GM19099 (cell line): ENCODE data around the gene ZNF550.
A peak's percentile ranks its signal among the peaks of the same experiment; 100 is the strongest.

Source experiments
- POLR2A ChIP-seq: IDR thresholded peaks from 3 replicates; pipeline ENCODE4 v1.6.1; 2011; ENCODE audit warnings: low read depth; ENCODE audit not compliant: insufficient read length; ENCODE audit errors: extremely low read depth

The ZNF550 gene

DNA sequence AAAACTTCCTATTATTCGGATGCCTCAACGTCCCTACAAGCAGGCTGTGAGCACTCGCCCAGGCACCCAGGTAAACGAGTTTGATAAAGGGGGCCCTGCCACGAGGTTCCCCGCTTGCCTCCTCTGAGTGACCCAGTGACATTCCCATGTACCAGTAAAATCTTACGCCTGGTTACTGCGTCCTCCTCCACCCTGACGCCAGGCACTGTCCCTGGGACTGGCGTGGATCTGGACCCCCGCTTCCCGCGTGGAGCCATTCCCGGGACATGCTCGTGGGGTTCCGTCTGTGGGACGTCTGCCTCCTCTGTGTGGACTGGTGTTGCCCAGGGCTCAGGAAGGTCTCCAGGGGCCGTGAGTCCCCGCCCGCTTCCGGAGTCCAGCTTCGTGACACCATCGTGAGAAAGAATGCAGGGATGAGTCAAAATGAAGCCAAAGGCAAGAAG lies 407 bp upstream of the ZNF550 start:
- TF ChIP-seq POLR2A = no peak

DNA sequence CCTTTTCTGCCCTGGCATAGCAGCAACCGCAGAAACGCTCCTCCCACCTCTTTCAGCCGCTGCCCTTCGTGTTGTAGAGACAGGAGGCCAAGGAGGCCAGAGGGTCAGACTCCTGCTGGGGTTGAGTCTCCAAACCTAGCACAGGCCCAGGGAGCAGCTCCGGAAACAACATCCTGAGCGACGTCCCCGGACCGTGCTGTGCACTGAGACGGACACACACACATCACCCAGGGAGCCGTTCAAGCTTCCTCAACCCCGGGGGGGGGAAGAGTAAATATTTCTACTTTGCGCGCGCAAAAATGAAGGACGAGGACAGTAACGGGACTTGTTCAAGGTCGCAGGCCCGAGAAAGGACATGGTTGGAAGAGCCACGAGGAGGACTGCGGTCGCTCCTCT lies 657 bp downstream of the ZNF550 start:
- no peak for TF ChIP-seq POLR2A

- TF ChIP-seq POLR2A = no peak
Measured at GRCh38 chr19:57558525-57558924, 1.1 kb downstream of the ZNF550 start.

GRCh38 chr19:57557659-57558058 lies 2.0 kb downstream of the ZNF550 start:
- TF ChIP-seq POLR2A = no peak

DNA sequence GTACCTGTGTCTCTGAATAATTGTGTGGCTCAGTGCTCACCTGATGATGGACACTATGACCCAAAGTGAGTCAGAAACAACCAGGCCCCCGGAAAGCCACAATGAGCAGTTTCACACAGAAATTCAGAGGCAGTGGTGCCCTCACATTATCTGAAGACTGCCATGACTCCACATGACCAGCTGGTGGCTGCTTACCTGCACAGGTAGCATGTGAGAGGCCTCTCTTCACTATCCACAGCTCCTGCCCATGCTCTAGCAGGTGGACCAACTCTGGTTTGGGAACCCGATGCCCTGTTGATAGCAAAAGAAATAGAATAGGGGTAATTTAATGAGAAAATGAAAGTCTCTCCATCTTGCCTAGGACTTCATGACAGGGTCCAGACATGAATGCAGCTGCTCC lies 7.2 kb downstream of the ZNF550 start:
- TF ChIP-seq POLR2A = no peak

- no peak for TF ChIP-seq POLR2A
Measured at GRCh38 chr19:57546513-57546912, 13.2 kb downstream of the ZNF550 start.

DNA sequence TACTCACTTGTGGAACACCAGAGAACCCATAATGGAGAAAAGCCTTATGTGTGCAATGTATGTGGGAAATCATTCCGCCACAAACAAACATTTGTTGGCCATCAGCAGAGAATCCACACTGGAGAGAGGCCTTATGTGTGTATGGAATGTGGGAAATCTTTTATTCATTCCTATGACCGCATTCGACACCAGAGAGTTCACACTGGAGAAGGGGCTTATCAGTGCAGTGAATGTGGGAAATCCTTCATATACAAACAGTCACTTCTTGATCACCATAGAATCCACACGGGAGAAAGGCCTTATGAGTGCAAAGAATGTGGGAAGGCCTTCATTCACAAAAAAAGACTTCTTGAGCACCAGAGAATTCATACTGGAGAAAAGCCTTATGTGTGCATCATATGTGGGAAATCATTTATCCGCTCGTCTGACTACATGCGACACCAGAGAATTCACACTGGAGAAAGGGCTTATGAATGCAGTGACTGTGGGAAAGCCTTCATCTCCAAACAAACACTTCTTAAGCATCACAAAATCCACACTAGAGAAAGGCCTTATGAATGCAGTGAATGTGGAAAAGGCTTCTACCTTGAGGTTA lies 21.6 kb downstream of the ZNF550 start:
- TF ChIP-seq POLR2A = no peak

DNA sequence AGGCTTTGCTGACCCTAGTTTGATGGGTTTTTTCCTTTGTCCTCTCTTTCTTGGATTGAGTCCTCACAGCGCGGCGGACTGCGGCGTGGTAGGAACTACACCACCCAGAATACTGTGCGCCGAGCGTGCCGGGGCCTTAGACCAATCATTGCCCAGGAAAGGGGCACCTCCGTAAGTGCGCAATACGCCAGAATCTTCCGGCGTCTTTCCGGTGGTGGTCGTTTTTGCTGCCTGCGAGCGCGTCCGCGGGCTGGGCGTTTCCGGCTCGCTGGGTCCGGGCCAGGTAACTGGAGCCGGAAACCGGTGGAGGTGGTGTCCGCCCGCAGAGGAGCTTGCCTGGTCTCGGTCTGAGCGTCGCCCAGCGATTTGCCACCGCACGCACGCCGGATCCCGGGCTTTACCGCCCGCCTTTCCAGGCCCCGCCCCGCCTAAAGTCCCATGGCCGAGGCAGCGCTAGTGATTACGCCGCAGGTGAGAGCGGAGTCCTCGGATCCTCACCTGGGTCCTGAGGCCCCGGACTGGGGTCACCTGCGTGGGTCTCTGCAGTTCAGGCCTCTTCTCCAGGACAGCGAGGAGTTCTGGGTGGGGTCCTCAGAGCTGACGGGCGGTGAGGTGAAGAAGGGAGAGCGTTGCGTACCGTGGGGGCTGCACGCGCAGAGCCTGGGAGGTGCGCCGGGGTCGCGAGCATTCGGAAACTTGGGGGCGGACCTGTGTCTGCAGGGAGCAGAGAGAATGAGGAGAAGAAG lies 32.4 kb downstream of the ZNF550 start, which contains the start of gene ZNF549:
TSS of gene ZNF549 (plus strand) at position 221 of the 746 bp plus-strand sequence. CDS start at position 439, 218 bp downstream.
- TF ChIP-seq POLR2A = peak; percentile 76

- TF ChIP-seq POLR2A = no peak
Measured at GRCh38 chr19:57515255-57515654, 44.4 kb downstream of the ZNF550 start.

- TF ChIP-seq POLR2A = no peak
Measured at GRCh38 chr19:57512845-57513244, 46.8 kb downstream of the ZNF550 start.

DNA sequence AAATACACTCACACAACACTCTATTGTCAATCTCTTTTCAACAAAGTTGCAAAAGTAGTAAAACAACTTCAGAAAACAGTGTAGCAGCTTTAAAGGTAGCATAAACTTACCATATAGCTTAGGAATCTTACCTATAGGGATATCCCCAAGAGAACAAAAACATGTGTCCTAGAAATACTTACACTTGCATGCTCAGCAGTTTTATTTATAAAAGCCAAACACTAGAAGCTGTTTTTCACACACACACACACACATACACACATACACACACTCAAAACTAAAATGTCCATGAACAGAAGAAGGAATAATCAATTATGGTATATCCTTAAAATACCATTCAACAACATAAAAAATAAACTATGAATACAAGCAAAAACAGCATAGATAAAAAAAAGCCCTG lies 48.2 kb downstream of the ZNF550 start:
- TF ChIP-seq POLR2A = no peak

DNA sequence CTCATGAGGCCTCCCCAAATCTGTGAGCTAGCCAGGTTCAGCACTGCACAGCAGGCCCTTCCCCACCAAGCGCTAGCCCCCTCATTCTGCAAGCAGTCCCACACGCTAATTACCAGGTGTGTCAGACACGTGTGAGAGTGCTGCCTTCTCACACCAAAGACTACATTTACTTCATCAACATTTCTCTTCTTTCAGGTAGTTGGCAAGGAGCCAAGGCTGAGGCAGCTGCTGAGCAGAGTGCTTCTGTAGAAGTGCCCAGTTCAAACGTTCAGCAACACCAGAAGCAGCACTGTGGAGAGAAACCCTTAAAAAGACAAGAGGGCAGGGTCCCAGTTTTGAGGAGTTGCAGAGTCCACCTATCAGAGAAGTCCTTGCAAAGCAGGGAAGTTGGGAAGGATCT lies 53.5 kb downstream of the ZNF550 start:
- TF ChIP-seq POLR2A = no peak

DNA sequence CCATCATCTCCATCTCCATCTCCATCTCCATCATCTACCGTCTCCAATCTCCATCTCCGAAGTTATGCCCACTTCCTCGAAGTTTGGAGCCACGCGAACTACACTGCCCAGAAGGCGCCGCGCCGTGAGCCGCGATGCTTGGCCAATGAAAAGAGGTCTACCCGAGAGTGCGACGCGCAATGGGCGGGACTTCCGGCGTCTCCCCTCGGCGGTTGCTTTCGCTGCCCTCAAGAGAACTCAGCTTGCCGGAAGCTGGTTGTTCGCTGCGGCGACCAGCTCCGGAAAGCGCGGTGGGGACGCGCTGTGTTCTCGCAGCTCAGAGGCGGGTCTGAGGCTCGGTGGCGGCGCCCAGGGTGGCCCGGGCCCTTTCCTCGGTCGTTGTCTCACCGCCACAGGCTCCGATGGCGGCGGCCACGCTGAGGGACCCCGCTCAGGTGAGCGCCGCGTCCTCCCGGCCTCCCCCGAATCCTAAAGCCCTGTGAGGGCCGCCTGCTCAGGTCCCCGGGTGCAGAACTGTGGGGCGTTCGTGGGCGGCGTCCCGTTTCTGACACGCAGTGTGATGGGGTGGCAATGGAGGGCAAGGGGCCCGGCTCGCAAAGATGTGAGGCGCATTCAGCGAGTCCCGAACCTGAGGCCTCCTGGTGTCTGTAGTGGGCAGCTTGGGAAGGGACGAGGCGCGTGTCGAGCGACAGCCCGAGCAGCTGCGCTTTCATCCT lies 59.8 kb downstream of the ZNF550 start, which contains the start of gene ZNF773:
TSS of gene ZNF773 (plus strand) at position 259 of the 716 bp plus-strand sequence. CDS start at position 402, 143 bp downstream.
- peak; percentile 94 for TF ChIP-seq POLR2A

- TF ChIP-seq POLR2A = peak; percentile 74
Measured at GRCh38 chr19:57487477-57488298, 72.0 kb downstream of the ZNF550 start, which contains the start of gene ZNF419. ZNF419 (plus strand) TSS chr19:57487750; CDS start chr19:57487951, 201 bp downstream.
